ENCODE measurements around the gene DKKL1. TPM values are rescaled to one million over a fixed set of nuclear protein-coding genes. Genes with fewer than 3 reads are reported as not detected.

Gene DKKL1
- polyA plus RNA-seq, 1 donor (not counting 4 experiments of a cell fraction or from before 2014, with no cell fraction given): not detected

GRCh38 chr19:49389406-49389805 is 25.7 kb downstream of the DKKL1 start:
- no peak overlapping the region for H3K4me3 ChIP-seq (ENCODE audit: control insufficient read depth in 2 of 3, extremely low read depth in 1 of 3, insufficient read depth in 2 of 3, low read depth in 1 of 3, low read length in 3 of 3)
- H3K9me1 ChIP-seq (ENCODE audit: control insufficient read depth, extremely low read depth, insufficient read depth, low read length): no peaks in the 10 kb centered on the region
- no peak overlapping the region for H3K27ac ChIP-seq (ENCODE audit: control insufficient read depth, insufficient read depth, low read length)
- no peaks in the 10 kb centered on the region for H3K79me2 ChIP-seq (ENCODE audit: control insufficient read depth, insufficient read depth, low read length)
- TF ChIP-seq CTCF (optimal IDR thresholded peaks at IDR 0.05 in 1 of 3, IDR thresholded peaks at IDR 0.05 in 1 of 3, conservative IDR thresholded peaks at IDR 0.05 in 1 of 3; ENCODE audit: extremely low read depth in 1 of 3, insufficient read depth in 2 of 3, low read length in 3 of 3): no peak
- TF ChIP-seq EZH2 (IDR thresholded peaks at IDR 0.05; ENCODE audit: low read length): no peak
- no peaks in the 10 kb centered on the region for H3K4me1 ChIP-seq (ENCODE audit: control insufficient read depth, extremely low read depth, insufficient read depth, low read length)
- no peaks in the 10 kb centered on the region for H3K36me3 ChIP-seq (ENCODE audit: control insufficient read depth in 2 of 2, extremely low read depth in 1 of 2, insufficient read depth in 2 of 2, low read length in 2 of 2)
- H3K9me3 ChIP-seq (ENCODE audit: control insufficient read depth, low read depth, low read length): no peaks in the 10 kb centered on the region
- FAIRE-seq (no peak), DNase-seq (ENCODE audit: low read depth, low spot score) (no peak)
- H3K27me3 ChIP-seq (ENCODE audit: control insufficient read depth, extremely low read depth, insufficient read depth, low read length): peaks cover 11% of the 10 kb centered on the region
- H3K4me2 ChIP-seq (ENCODE audit: control insufficient read depth, extremely low read depth, insufficient read depth, low read depth, low read length): no peak overlapping the region
- H3K9ac ChIP-seq (ENCODE audit: control insufficient read depth, extremely low read depth, insufficient read depth, low read length): no peak overlapping the region
- dilution Hi-C loops (cut with MboI; ENCODE audit: extremely low pct_ligation_motif_present, low sequenced_read_pairs): no loop called here
- no peak overlapping the region for H2AFZ ChIP-seq (ENCODE audit: control insufficient read depth, low read length)
- no peaks in the 10 kb centered on the region for H4K20me1 ChIP-seq (ENCODE audit: control insufficient read depth, extremely low read depth, insufficient read depth, low read length)

- H4K20me1 ChIP-seq (ENCODE audit: control insufficient read depth, extremely low read depth, insufficient read depth, low read length): no peaks in the 10 kb centered on the region
- H2AFZ ChIP-seq (ENCODE audit: control insufficient read depth, low read length): no peak overlapping the region
- no peaks in the 10 kb centered on the region for H3K4me1 ChIP-seq (ENCODE audit: control insufficient read depth, extremely low read depth, insufficient read depth, low read length)
- no peak overlapping the region for H3K27ac ChIP-seq (ENCODE audit: control insufficient read depth, insufficient read depth, low read length)
- H3K9me1 ChIP-seq (ENCODE audit: control insufficient read depth, extremely low read depth, insufficient read depth, low read length): no peaks in the 10 kb centered on the region
- H3K9me3 ChIP-seq (ENCODE audit: control insufficient read depth, low read depth, low read length): no peaks in the 10 kb centered on the region
- no peak overlapping the region for H3K4me3 ChIP-seq (ENCODE audit: control insufficient read depth in 2 of 3, extremely low read depth in 1 of 3, insufficient read depth in 2 of 3, low read depth in 1 of 3, low read length in 3 of 3)
- TF ChIP-seq EZH2 (IDR thresholded peaks at IDR 0.05; ENCODE audit: low read length): no peak
- FAIRE-seq (no peak), DNase-seq (ENCODE audit: low read depth, low spot score) (no peak)
- no peaks in the 10 kb centered on the region for H3K79me2 ChIP-seq (ENCODE audit: control insufficient read depth, insufficient read depth, low read length)
- H3K27me3 ChIP-seq (ENCODE audit: control insufficient read depth, extremely low read depth, insufficient read depth, low read length): peaks cover 11% of the 10 kb centered on the region
- H3K36me3 ChIP-seq (ENCODE audit: control insufficient read depth in 2 of 2, extremely low read depth in 1 of 2, insufficient read depth in 2 of 2, low read length in 2 of 2): no peaks in the 10 kb centered on the region
- H3K4me2 ChIP-seq (ENCODE audit: control insufficient read depth, extremely low read depth, insufficient read depth, low read depth, low read length): no peak overlapping the region
- dilution Hi-C loops (cut with MboI; ENCODE audit: extremely low pct_ligation_motif_present, low sequenced_read_pairs): no loop called here
- no peak overlapping the region for H3K9ac ChIP-seq (ENCODE audit: control insufficient read depth, extremely low read depth, insufficient read depth, low read length)
Measured at GRCh38 chr19:49390131-49390928, 26.7 kb downstream of the DKKL1 start.

Data from keratinocyte (primary cell).